ENCODE measurements around the gene KLK6. TPM values are rescaled to one million over a fixed set of nuclear protein-coding genes. Genes with fewer than 3 reads are reported as not detected.
"Not testable (repeated sequence)": the region's sequence is repeated elsewhere in the genome, so short reads cannot be mapped to it uniquely, and the experiment has no call there.

KLK6 gene
- polyA plus RNA-seq, 2 of the 4 experiments (the other 2 are of a cell fraction), result 0.13 TPM; not detected in 1

GRCh38 chr19:50975766-50976165 is 6.4 kb upstream of the KLK6 start:
- no peaks in the 10 kb centered on the region for H3K9me3 ChIP-seq
- ChIA-PET CTCF (no interaction called here), POLR2A (no interaction called here)
- peaks cover 16% of the 10 kb centered on the region; the same call in 2 of the 3 replicates for H3K4me1 ChIP-seq
- no peak overlapping the region for H3K4me3 ChIP-seq
- DNase-seq (ENCODE audit: low read depth in 1 of 2, low spot score in 1 of 2), result peak; percentile 45 to 72
- peak overlapping the region; percentile 52 for H3K4me2 ChIP-seq
- TF ChIP-seq ZNF302 (CRISPR knock-in tag; IDR thresholded peaks at IDR 0.05) (no peak), CBX8 (IDR thresholded peaks at IDR 0.05) (no peak), RARB (CRISPR knock-in tag; IDR thresholded peaks at IDR 0.05) (no peak)
- WGBS (ENCODE audit: missing lambda C conversion rate), result 7% methylated on average over 8 of the region's 8 CpGs
- ATAC-seq, result peak; percentile 73 to 82
- no peak for FAIRE-seq
- H3K27ac ChIP-seq, result peak overlapping the region in 1 of 2 experiments; percentile 31; a peak in 1 of 6 replicates

- ATAC-seq, result no peak
- H3K4me3 ChIP-seq, result no peak overlapping the region
- no peak for DNase-seq (ENCODE audit: low read depth in 1 of 2, low spot score in 1 of 2)
- FAIRE-seq, result no peak
- peaks cover 16% of the 10 kb centered on the region; the same call in 2 of the 3 replicates for H3K4me1 ChIP-seq
- TF ChIP-seq ZSCAN20 (CRISPR knock-in tag; IDR thresholded peaks at IDR 0.05) (no peak), CTCF (IDR thresholded peaks at IDR 0.05) (no peak), FOXS1 (CRISPR knock-in tag; IDR thresholded peaks at IDR 0.05) (no peak), JUN (IDR thresholded peaks at IDR 0.05) (no peak), FOSB (CRISPR knock-in tag; IDR thresholded peaks at IDR 0.05) (no peak), ZFP36 (IDR thresholded peaks at IDR 0.05; ENCODE audit: borderline replicate concordance, partially characterized antibody) (no peak), TP53 (CRISPR knock-in tag; IDR thresholded peaks at IDR 0.05) (no peak), NPAS2 (CRISPR knock-in tag; IDR thresholded peaks at IDR 0.05; ENCODE audit: borderline replicate concordance) (no peak), E2F6 (IDR thresholded peaks at IDR 0.05; ENCODE audit: borderline replicate concordance, low read depth) (no peak), MAFK (IDR thresholded peaks at IDR 0.05; ENCODE audit: partially characterized antibody) (no peak), MYC (IDR thresholded peaks at IDR 0.05; ENCODE audit: borderline replicate concordance, low read length) (no peak), RCOR1 (IDR thresholded peaks at IDR 0.05; ENCODE audit: low read depth, low read length) (no peak), EHMT2 (IDR thresholded peaks at IDR 0.05; ENCODE audit: low read depth) (no peak), POLR2AphosphoS2 (conservative IDR thresholded peaks at IDR 0.05; ENCODE audit: low read length) (no peak)
- WGBS (ENCODE audit: missing lambda C conversion rate), result 4% methylated on average over 1 of the region's 9 CpGs
- POLR2A ChIA-PET, result no interaction called here
- no peak overlapping the region; a peak in 1 of 6 replicates for H3K27ac ChIP-seq
- H3K4me2 ChIP-seq, result peak overlapping the region; percentile 52; the same call in 2 of the 3 replicates
- H3K9me3 ChIP-seq, result no peaks in the 10 kb centered on the region
- CTCF ChIA-PET, result no interaction called here
Measured at GRCh38 chr19:50974702-50975556, 5.5 kb upstream of the KLK6 start.

- ATAC-seq (no peak), FAIRE-seq (no peak), DNase-seq (ENCODE audit: low read depth in 1 of 2, low spot score in 1 of 2) (no peak)
- POLR2A ChIA-PET, result no interaction called here
- CTCF ChIA-PET, result interaction anchor here (0.6 to 2.2 kb wide), 4 partner anchors 28 to 51 kb away, joined by 3 to 9 read pairs (median 4); partner anchors contain the start of gene KLK8
- TF ChIP-seq HOXB5 (CRISPR knock-in tag; IDR thresholded peaks at IDR 0.05) (no peak), RFX5 (IDR thresholded peaks at IDR 0.05) (no peak), FOXS1 (CRISPR knock-in tag; IDR thresholded peaks at IDR 0.05) (no peak), REST (IDR thresholded peaks at IDR 0.05) (no peak), HES2 (IDR thresholded peaks at IDR 0.05) (no peak), ZC3H11A (IDR thresholded peaks at IDR 0.05) (no peak)
- no peak overlapping the region for H3K4me2 ChIP-seq
- WGBS (ENCODE audit: missing lambda C conversion rate), result 30% methylated on average over 9 of the region's 9 CpGs
- peaks cover 6% of the 10 kb centered on the region; the same call in 1 of the 3 replicates for H3K4me1 ChIP-seq
- H3K9me3 ChIP-seq, result no peaks in the 10 kb centered on the region
- no peak overlapping the region for H3K27ac ChIP-seq
- no peak overlapping the region for H3K4me3 ChIP-seq
Measured at GRCh38 chr19:50972795-50973376, 3.5 kb upstream of the KLK6 start.

GRCh38 chr19:50969810-50970209 is 419 bp upstream of the KLK6 start:
- H3K27ac ChIP-seq; H3K9me3 ChIP-seq; H3K4me3 ChIP-seq; POLR2A ChIA-PET; H3K4me1 ChIP-seq; FAIRE-seq; DNase-seq (ENCODE audit: low read depth in 1 of 2, low spot score in 1 of 2); ATAC-seq; H3K4me2 ChIP-seq: not testable (repeated sequence)
- CTCF ChIA-PET, result interaction anchor here (1.0 kb wide), 1 partner anchor 47 kb away, joined by 3 read pairs; no protein-coding TSS in a partner anchor
- WGBS (ENCODE audit: missing lambda C conversion rate), result 57% methylated on average over 3 of the region's 3 CpGs
